ENCODE data around the gene LLGL2. TPM values are rescaled to one million over a fixed set of nuclear protein-coding genes. Genes with fewer than 3 reads are reported as not detected.

Gene LLGL2
- total RNA-seq, 4 donors from 2014 or later, result 6.1 to 12.3 (median 9.1) TPM

DNA sequence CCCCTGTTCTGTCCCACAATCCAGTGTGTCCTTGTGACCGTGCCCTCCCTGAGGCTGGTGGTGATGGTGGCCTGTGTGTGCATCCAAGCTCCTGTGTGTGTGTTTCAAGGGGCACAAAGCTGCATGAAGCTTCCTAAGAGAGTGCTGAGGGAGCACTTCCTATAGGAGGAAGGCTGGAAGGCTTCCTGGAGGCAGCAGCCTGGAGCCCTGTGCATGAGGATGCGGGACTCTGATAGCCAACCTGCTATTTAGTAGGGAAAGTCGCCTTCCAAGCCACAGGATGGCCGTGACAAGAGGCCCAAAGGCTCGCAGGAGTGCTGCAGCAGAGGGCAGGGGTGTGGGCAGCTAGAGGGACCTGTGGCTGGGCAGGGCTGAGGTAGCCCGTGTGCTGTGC is 70.4 kb downstream of the LLGL2 start:
- intact Hi-C loops (cut with DNase I), result no loop called here
- DNase-seq (ENCODE audit: extremely low spot score), result no peak
- no peak overlapping the region for H3K27ac ChIP-seq (replicated peaks in 1 of 4)
- no peak overlapping the region for H3K4me3 ChIP-seq
- TF ChIP-seq, protein P1, sequence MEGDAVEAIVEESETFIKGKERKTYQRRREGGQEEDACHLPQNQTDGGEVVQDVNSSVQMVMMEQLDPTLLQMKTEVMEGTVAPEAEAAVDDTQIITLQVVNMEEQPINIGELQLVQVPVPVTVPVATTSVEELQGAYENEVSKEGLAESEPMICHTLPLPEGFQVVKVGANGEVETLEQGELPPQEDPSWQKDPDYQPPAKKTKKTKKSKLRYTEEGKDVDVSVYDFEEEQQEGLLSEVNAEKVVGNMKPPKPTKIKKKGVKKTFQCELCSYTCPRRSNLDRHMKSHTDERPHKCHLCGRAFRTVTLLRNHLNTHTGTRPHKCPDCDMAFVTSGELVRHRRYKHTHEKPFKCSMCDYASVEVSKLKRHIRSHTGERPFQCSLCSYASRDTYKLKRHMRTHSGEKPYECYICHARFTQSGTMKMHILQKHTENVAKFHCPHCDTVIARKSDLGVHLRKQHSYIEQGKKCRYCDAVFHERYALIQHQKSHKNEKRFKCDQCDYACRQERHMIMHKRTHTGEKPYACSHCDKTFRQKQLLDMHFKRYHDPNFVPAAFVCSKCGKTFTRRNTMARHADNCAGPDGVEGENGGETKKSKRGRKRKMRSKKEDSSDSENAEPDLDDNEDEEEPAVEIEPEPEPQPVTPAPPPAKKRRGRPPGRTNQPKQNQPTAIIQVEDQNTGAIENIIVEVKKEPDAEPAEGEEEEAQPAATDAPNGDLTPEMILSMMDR (IDR thresholded peaks at IDR 0.05), result no peak
- TF ChIP-seq EP300 (IDR thresholded peaks at IDR 0.05) (no peak), POLR2A (IDR thresholded peaks at IDR 0.05; ENCODE audit: low read depth) (no peak), POLR2AphosphoS5 (IDR thresholded peaks at IDR 0.05) (no peak)
- 82% methylated on average over 6 of the region's 6 CpGs for WGBS
- no peaks in the 10 kb centered on the region for H3K27me3 ChIP-seq
- peaks cover 0 to under 1% (median 0%) of the 10 kb centered on the region in 4 donors for H3K4me1 ChIP-seq
- H3K36me3 ChIP-seq, result peaks cover 0 to 11% (median 4%) of the 10 kb centered on the region in 4 donors
- no peaks in the 10 kb centered on the region for H3K9me3 ChIP-seq

DNA sequence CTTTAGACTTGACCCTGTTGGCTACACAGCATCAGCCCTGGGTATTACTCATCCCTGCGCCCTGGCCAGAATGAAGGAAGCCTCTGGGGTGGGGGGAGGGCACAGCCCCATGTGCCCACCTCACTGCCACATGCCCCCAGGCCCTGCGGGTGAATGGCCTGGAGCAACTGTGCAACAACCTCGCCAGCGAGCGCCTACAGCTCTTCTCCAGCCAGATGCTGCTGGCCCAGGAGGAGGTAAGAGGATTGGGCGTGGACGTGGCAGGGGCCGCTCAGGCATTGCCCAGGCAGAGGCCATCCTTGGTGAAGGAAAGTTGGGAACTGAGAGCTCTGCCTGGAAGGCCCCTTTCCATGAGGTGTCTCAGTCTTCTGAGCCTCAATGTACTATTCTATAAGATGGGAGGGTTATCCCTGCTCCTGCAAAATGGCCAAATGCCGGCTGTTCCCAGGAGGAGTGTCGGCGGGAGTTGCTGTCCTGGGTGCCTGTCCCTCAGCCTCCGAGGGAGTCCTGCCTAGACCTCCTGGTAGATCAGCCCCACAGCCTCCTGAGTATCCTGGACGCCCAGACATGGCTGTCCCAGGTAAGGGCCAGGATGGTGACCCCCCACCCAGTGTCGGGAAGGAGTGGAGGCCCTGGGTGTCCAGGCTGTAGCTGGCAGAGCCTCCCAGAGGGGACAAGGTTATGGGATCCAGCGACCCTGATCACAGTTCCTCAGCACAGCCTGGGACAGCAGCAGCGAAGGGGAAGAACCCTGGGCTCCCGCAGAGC is 71.0 kb downstream of the LLGL2 start:
- intact Hi-C loops (cut with DNase I), result no loop called here

DNA sequence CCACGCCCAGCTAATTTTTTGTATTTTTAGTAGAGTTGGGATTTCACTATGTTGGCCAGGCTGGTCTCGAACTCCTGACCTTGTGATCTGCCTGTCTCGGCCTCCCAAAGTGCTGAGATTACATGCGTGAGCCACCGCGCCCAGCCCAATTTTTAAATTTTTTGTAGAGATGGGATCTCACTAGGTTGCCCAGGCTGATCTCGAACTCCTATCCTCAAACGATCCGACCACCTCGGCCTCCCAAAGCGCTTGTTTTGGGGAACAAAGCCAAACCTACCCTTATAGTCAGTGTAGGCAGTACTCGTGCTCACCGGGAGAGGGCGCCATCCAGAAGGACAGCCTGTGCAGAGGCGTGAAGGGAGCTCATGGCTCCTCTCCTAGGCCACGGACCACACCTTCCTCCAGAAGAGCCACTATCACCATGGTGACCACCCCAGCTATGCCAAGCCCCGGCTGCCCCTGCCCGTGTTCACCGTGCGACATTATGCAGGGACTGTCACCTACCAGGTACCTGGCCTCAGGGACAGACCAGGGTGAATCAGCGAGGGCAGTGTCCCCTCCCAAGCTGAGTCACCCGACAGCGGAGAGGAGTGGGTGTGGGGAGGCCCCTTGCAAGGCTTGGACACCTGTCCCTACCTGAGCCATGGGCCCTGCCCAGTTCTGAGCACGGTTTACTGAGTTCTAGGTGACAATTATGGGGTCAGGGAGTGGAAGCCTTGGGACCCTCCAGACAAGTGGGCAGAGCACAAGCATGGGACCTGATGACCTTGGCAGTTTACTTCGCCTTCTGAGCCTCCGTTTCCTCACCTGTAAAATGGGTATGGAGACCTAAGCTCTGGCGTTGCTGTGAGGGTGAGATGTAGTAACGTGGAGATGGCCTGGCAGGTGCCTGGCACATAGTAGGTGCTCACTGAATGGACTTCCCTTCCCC is 75.8 kb downstream of the LLGL2 start:
- Histone ChIP-seq H3K27me3 (no peaks in the 10 kb centered on the region), H3K36me3 (peaks cover 0 to 22% (median 6%) of the 10 kb centered on the region in 4 donors), H3K4me1 (peaks cover 0 to 11% (median 8%) of the 10 kb centered on the region in 4 donors), H3K4me3 (no peak overlapping the region), H3K9me3 (no peaks in the 10 kb centered on the region), H3K27ac (replicated peaks in 1 of 4) (no peak overlapping the region)
- no peak for DNase-seq (ENCODE audit: extremely low spot score)
- intact Hi-C loops (cut with DNase I), result no loop called here
- WGBS, result 76% methylated on average over 24 of the region's 28 CpGs
- TF ChIP-seq POLR2A (IDR thresholded peaks at IDR 0.05; ENCODE audit: low read depth), result no peak
- TF ChIP-seq, protein P1 (IDR thresholded peaks at IDR 0.05), result peak; percentile 42 to 74 (median 44)

More for the DNA sequence above, 71.0 kb downstream of the LLGL2 start:
- no peak overlapping the region for H3K4me3 ChIP-seq
- H3K36me3 ChIP-seq, result peaks cover 0 to 11% (median 4%) of the 10 kb centered on the region in 4 donors
- no peaks in the 10 kb centered on the region for H3K9me3 ChIP-seq
- no peak overlapping the region for H3K27ac ChIP-seq (replicated peaks in 1 of 4)
- WGBS, result 92% methylated on average over 4 of the region's 17 CpGs
- H3K27me3 ChIP-seq, result no peaks in the 10 kb centered on the region
- no peaks in the 10 kb centered on the region for H3K4me1 ChIP-seq
- TF ChIP-seq EP300 (IDR thresholded peaks at IDR 0.05) (no peak), POLR2AphosphoS5 (IDR thresholded peaks at IDR 0.05) (no peak), POLR2A (IDR thresholded peaks at IDR 0.05; ENCODE audit: low read depth) (no peak)
- TF ChIP-seq, protein P1 (IDR thresholded peaks at IDR 0.05), result no peak
- no peak for DNase-seq (ENCODE audit: extremely low spot score)

DNA sequence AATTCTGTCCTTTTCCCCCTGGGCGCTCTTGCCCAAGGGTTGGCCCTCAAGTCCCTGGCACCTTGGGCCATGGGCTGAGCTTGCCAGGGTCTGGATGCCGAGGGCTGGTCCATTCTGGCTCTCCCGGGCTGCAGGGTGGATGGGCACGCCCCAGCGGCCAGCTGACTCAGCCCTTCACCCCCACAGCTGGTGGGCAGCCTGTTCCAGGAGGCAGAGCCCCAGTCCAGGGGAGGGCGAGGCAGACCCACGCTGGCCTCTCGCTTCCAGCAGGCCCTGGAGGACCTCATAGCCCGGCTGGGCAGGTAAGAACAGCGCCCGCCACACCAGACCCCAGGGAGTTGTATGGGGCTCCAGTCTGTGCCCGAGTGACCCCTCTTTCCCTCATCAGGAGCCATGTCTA is 77.1 kb downstream of the LLGL2 start:
- Histone ChIP-seq H3K27me3 (no peaks in the 10 kb centered on the region), H3K9me3 (no peaks in the 10 kb centered on the region), H3K27ac (replicated peaks in 1 of 4) (no peak overlapping the region), H3K36me3 (peaks cover 0 to 18% (median 14%) of the 10 kb centered on the region in 4 donors), H3K4me1 (peaks cover 0 to 11% (median 8%) of the 10 kb centered on the region in 4 donors), H3K4me3 (no peak overlapping the region)
- intact Hi-C loops (cut with DNase I), result no loop called here
- DNase-seq (ENCODE audit: extremely low spot score), result no peak
- TF ChIP-seq POLR2AphosphoS5 (IDR thresholded peaks at IDR 0.05) (no peak), EP300 (IDR thresholded peaks at IDR 0.05) (no peak), POLR2A (IDR thresholded peaks at IDR 0.05; ENCODE audit: low read depth) (no peak)
- TF ChIP-seq, protein P1 (IDR thresholded peaks at IDR 0.05), result no peak
- WGBS, result 100% methylated on average over 2 of the region's 12 CpGs
